ENCODE measurements around the gene CIAO3. TPM values are rescaled to one million over a fixed set of nuclear protein-coding genes. Genes with fewer than 3 reads are reported as not detected.

CIAO3 gene
- total RNA-seq (2021; fragmentation: NEBNext Ultra II Directional; extraction: Animal tissue kit (Norgen Biotek cat#: 25700)) = 10 to 100 TPM; 16.9 to 20.5 (median 18.0) TPM
- long read RNA-seq, transcript CIAO3-201 (11 exons, 2,112 nt) = major isoform, 29 of 37 reads
- long read RNA-seq, partial matches to known transcripts = 3 of 37 reads
- long read RNA-seq, other reads (novel, unspliced or antisense) = 4 of 37 reads

DNA sequence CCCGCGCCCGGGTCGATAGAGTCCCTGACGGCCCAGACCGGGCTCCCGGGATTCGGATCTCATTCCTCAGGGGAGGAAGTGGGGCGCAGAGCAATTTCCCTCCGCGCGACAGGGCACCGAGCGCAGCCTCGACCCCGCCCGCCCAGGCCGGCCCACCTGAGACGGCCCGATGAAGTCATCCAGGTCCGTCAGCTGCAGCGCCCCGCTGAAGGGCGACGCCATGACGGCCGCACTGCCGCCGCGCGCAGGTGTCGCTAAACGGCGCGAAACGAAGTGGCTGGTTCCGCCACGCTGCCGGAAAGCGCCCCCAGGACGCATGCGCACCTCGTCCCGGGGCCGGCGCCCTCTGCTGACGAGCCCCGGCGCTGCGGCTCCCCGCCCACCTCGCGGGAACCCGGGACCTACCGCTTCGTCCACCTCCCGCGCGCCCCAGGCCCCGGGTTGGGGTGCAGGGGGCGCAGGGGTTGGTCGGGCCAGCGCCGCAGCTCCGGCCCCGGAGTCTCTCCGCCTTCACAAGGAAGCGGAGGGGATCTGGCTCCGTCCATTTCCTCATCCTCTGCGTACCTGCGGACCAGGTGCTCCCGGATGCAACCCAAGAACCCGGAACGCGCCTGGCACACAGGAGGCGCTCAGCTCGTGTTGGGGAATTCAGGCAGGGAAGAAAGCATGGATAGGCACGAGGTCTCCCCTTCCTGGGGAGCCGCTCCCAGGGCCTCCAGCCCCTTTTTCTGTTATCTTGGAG is at the start of gene CIAO3:
CIAO3 (minus strand) TSS at position 234 of the 742 bp plus-strand sequence; CDS start at position 222, 12 bp downstream.
- Mint-ChIP-seq H3K4me1 (ENCODE audit: low read depth) (peaks cover 9% of the 10 kb centered on the region; the same call in 1 of the 2 replicates), H3K36me3 (ENCODE audit: low read depth) (peaks cover 8% of the 10 kb centered on the region; the same call in 1 of the 2 replicates), H3K27ac (no peak within 1 kb of the TSS), H3K4me3 (peak within 1 kb of the TSS; percentile 83), H3K27me3 (ENCODE audit: insufficient read depth) (peaks cover 5% of the 10 kb centered on the region; the same call in 1 of the 2 replicates), H3K9me3 (no peaks in the 10 kb centered on the region)
- TF ChIP-seq, protein P1, sequence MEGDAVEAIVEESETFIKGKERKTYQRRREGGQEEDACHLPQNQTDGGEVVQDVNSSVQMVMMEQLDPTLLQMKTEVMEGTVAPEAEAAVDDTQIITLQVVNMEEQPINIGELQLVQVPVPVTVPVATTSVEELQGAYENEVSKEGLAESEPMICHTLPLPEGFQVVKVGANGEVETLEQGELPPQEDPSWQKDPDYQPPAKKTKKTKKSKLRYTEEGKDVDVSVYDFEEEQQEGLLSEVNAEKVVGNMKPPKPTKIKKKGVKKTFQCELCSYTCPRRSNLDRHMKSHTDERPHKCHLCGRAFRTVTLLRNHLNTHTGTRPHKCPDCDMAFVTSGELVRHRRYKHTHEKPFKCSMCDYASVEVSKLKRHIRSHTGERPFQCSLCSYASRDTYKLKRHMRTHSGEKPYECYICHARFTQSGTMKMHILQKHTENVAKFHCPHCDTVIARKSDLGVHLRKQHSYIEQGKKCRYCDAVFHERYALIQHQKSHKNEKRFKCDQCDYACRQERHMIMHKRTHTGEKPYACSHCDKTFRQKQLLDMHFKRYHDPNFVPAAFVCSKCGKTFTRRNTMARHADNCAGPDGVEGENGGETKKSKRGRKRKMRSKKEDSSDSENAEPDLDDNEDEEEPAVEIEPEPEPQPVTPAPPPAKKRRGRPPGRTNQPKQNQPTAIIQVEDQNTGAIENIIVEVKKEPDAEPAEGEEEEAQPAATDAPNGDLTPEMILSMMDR (IDR thresholded peaks at IDR 0.05) = peak; percentile 93
- peak; percentile 85 for DNase-seq

DNA sequence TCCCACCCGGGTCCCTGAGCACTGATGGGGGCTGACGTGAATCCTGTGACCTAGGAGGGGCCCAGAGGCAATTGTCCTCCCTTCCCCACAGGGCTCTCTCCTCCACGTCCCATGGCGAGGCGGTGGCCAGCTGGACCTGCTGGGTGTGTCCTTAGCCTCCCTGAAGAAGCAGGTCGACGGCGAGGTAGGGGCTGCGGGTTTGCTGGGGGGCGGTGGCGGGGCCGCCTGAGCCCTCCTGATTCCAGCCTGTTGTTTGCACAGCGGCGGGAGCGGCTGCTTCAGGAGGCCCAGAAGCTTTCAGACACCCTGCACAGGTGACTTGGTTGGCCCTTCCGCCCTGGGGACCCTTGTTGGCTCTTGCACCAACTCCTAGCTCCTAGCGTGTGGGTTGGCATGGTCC is 49.3 kb upstream of the CIAO3 start:
- Mint-ChIP-seq H3K27ac (no peak overlapping the region), H3K27me3 (ENCODE audit: insufficient read depth) (no peaks in the 10 kb centered on the region), H3K9me3 (no peaks in the 10 kb centered on the region), H3K4me1 (ENCODE audit: low read depth) (no peaks in the 10 kb centered on the region), H3K4me3 (peak overlapping the region; percentile 54; the same call in 1 of the 2 replicates), H3K36me3 (ENCODE audit: low read depth) (peaks cover 10% of the 10 kb centered on the region; the same call in 1 of the 2 replicates)
- TF ChIP-seq, protein P1 (IDR thresholded peaks at IDR 0.05) = no peak
- no peak for DNase-seq

DNA sequence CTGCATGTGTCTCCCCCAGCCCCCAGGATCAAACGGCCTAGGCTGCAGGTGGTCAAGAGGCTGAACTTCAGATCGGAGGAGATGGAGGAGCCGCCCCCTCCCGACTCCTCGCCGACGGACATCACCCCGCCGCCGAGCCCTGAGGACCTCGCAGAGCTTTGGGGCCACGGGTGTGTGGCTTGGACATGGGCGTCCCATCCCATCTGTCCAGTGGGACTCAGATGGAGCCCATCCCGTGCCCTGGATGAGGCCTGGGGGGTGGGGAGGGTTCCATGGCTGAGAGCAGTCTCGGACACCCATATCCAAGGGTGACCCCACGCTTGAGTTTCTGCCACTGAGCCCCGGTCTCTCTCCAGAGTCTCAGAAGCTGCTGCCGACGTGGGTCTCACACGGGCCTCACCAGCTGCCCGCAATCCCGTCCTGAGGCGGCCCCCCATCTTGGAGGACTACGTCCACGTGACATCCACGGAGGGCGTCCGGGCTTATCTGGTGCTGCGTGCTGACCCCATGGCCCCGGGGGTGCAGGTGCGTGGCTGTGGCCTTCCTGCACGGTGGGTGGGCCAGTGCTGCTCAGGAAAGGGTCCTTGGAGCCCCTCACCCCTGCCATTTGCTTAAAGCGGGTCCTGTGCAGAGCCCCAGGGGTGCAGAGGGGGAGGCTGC is 48.5 kb upstream of the CIAO3 start:
- no peak for DNase-seq
- H3K27me3 Mint-ChIP-seq (ENCODE audit: insufficient read depth) = no peaks in the 10 kb centered on the region
- peaks cover 10% of the 10 kb centered on the region; the same call in 1 of the 2 replicates for H3K36me3 Mint-ChIP-seq (ENCODE audit: low read depth)

DNA sequence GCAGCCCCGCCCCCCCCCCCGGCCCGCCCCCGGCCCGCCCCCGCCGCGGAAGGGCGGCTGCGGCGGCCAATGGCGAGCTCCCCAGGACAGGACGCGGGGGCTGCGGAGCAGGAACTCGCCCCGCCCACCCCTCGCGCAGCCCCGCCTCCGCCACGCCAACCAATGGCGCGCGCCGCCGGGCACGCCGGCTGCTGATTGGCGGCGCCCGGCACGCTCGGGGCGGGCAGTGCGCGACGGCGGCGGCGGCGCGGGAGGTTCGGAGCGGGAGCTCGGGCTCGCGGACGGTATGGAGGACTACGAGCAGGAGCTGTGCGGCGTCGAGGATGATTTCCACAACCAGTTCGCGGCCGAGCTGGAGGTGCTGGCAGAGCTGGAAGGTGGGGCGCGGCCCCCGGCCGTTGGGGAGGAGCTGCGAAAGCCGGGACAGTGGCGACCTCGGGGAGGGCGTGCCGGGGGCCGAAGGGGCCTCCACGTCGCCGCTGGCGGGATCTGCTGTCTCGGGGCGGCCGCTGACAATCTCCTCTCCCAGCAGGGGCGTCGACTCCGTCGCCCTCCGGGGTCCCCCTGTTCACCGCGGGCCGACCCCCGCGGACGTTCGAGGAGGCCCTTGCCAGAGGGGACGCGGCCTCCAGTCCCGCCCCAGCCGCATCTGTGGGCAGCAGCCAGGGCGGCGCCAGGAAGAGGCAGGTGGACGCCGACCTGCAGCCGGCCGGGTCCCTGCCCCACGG is 47.8 kb upstream of the CIAO3 start, which contains the start of gene CHTF18:
CHTF18 (plus strand) TSS at position 222 of the 728 bp plus-strand sequence; CDS start at position 287, 65 bp downstream.
- no peaks in the 10 kb centered on the region for H3K27me3 Mint-ChIP-seq (ENCODE audit: insufficient read depth)
- H3K36me3 Mint-ChIP-seq (ENCODE audit: low read depth) = peaks cover 10% of the 10 kb centered on the region; the same call in 1 of the 2 replicates
- H3K4me3 Mint-ChIP-seq = peak within 1 kb of the TSS; percentile 91
- H3K4me1 Mint-ChIP-seq (ENCODE audit: low read depth) = no peaks in the 10 kb centered on the region
- peak within 1 kb of the TSS; percentile 55; the same call in 1 of the 2 replicates for H3K27ac Mint-ChIP-seq
- DNase-seq = peak; percentile 83
- TF ChIP-seq, protein P1 (IDR thresholded peaks at IDR 0.05) = no peak; the same call in 1 of the 2 replicates
- no peaks in the 10 kb centered on the region for H3K9me3 Mint-ChIP-seq

More for the DNA sequence above, 48.5 kb upstream of the CIAO3 start:
- Mint-ChIP-seq H3K9me3 (no peaks in the 10 kb centered on the region), H3K4me3 (peak overlapping the region; percentile 39), H3K4me1 (ENCODE audit: low read depth) (no peaks in the 10 kb centered on the region), H3K27ac (no peak overlapping the region)
- TF ChIP-seq, protein P1 (IDR thresholded peaks at IDR 0.05) = no peak

DNA sequence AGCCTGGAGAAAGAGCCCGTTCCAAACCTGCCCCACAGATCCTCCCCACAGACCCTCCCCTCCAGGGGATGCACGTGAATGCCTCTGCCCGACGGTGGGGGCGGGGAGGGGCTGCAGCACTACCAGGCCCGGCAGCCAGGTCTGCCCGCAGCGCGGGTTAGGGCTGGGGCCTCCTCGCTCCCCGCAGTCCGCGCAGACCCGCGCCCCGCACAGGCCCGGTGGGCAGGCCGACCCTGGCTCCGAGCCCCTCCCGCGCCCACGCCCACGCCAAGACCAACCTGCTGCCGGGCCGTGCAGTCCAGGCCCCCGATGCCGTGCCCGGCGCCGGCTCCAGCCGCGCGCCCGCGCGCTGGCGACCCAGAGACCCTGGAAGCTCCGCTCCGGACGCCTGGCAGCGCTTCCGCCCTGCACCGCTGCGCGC is 47.2 kb upstream of the CIAO3 start, which contains the start of gene RPUSD1:
RPUSD1 (minus strand) TSS at position 404 of the 421 bp plus-strand sequence. CDS start 644 bp downstream, outside the sequence.
- Mint-ChIP-seq H3K4me3 (peak within 1 kb of the TSS; percentile 91), H3K36me3 (ENCODE audit: low read depth) (peaks cover 10% of the 10 kb centered on the region; the same call in 1 of the 2 replicates), H3K27me3 (ENCODE audit: insufficient read depth) (no peaks in the 10 kb centered on the region), H3K27ac (peak within 1 kb of the TSS; percentile 55; the same call in 1 of the 2 replicates), H3K4me1 (ENCODE audit: low read depth) (no peaks in the 10 kb centered on the region), H3K9me3 (no peaks in the 10 kb centered on the region)
- TF ChIP-seq, protein P1 (IDR thresholded peaks at IDR 0.05) = no peak
- no peak for DNase-seq

All from HFFc6 (cell line).